CD8-positive, alpha-beta memory T cell (primary cell): ENCODE results near the gene ATL1. TPM values are rescaled to one million over a fixed set of nuclear protein-coding genes. Genes with fewer than 3 reads are reported as not detected.
"Not testable (repeated sequence)": the region's sequence is repeated elsewhere in the genome, so short reads cannot be mapped to it uniquely, and the experiment has no call there.

Source experiments
- CTCF ChIA-PET: fragments of 350-600 bp; sonication (Branson Sonifier 250); formaldehyde crosslinking; loops from one replicate; lab custom pipeline; 2021; ENCODE audit warnings: antibody characterized with exemption; lab: Charles Lee
- POLR2A ChIA-PET: fragments of 350-600 bp; sonication (Branson Sonifier 250); formaldehyde crosslinking; loops from one replicate; lab custom pipeline; 2021; ENCODE audit warnings: antibody characterized with exemption; lab: Charles Lee
- DNase-seq, 5 donors: peaks; one replicate each; pipeline versions ENCODE4 v3.0.0 to v3.0.0-alpha.2; 2020 to 2022; ENCODE audit warnings: mixed read lengths in 1 of 5
- H3K27ac ChIP-seq: one replicate; pipeline ENCODE4 v1.7.0; 2013; ENCODE audit warnings: low read depth, mild to moderate bottlenecking, low read length, moderate library complexity
- H3K27me3 ChIP-seq: 2 replicates; pipeline ENCODE4 v1.7.0; 2013; ENCODE audit warnings: low read length, mild to moderate bottlenecking; ENCODE audit not compliant: insufficient read depth, poor library complexity, severe bottlenecking
- H3K36me3 ChIP-seq: 2 replicates; pipeline ENCODE4 v1.7.0; 2013; ENCODE audit warnings: mild to moderate bottlenecking, low read length, moderate library complexity; ENCODE audit not compliant: insufficient read depth
- H3K4me1 ChIP-seq: 2 replicates; pipeline ENCODE4 v1.7.0; 2013; ENCODE audit warnings: mild to moderate bottlenecking, low read length, moderate library complexity; ENCODE audit not compliant: insufficient read depth
- H3K4me3 ChIP-seq: 2 replicates; pipeline ENCODE4 v1.7.0; 2013; ENCODE audit warnings: mild to moderate bottlenecking, low read length
- H3K9me3 ChIP-seq: 2 replicates; pipeline ENCODE4 v1.7.0; 2013; ENCODE audit warnings: mild to moderate bottlenecking, low read length
- H3K27ac Mint-ChIP-seq, 8 donors: one replicate each; pipeline ENCODE4 v1.8.0; 2020 to 2021; ENCODE audit warnings: mixed read lengths in 8 of 8, mild to moderate bottlenecking in 6 of 8, inconsistent platforms in 3 of 8, moderate library complexity in 3 of 8
- H3K27me3 Mint-ChIP-seq, 2 donors: one replicate each; pipeline ENCODE4 v1.8.0; 2020 to 2021; ENCODE audit warnings: mixed read lengths in 2 of 2, mild to moderate bottlenecking in 1 of 2, moderate library complexity in 1 of 2
- H3K36me3 Mint-ChIP-seq, 3 donors: one replicate each; pipeline ENCODE4 v1.8.0; 2020 to 2021; ENCODE audit warnings: mixed read lengths in 3 of 3, inconsistent platforms in 1 of 3, mild to moderate bottlenecking in 1 of 3
- H3K4me1 Mint-ChIP-seq, 3 donors: one replicate each; pipeline ENCODE4 v1.8.0; 2020 to 2021; ENCODE audit warnings: mixed read lengths in 3 of 3, inconsistent platforms in 1 of 3, mild to moderate bottlenecking in 1 of 3
- H3K4me3 Mint-ChIP-seq, 7 donors: one replicate each; pipeline ENCODE4 v1.8.0; 2020 to 2021; ENCODE audit warnings: mixed read lengths in 7 of 7, mild to moderate bottlenecking in 6 of 7, moderate library complexity in 4 of 7, inconsistent platforms in 2 of 7
- H3K9me3 Mint-ChIP-seq, 5 donors: one replicate each; pipeline ENCODE4 v1.8.0; 2020 to 2022; ENCODE audit warnings: mixed read lengths in 5 of 5, mild to moderate bottlenecking in 3 of 5, moderate library complexity in 2 of 5, inconsistent platforms in 1 of 5
- polyA plus RNA-seq: library from polyadenylated mRNA; unstranded; fragments of 300-500 nt; fragmentation: Illumina TruSeq; gene quantifications from one replicate; pipeline ENCODE4 v1.2.3, GENCODE V29; 2021
- total RNA-seq, 2 experiments: library from RNA; stranded (reverse); gene quantifications; one replicate each; pipeline ENCODE4 v1.2.3, GENCODE V29; 2021

ATL1 gene
- total and polyA plus RNA-seq, 3 experiments from 2014 or later = 0.81 to 2.4 (median 1.3) TPM

- Histone ChIP-seq H3K27ac (no peak overlapping the region), H3K4me3 (no peak overlapping the region), H3K9me3 (no peaks in the 10 kb centered on the region), H3K27me3 (no peaks in the 10 kb centered on the region), H3K36me3 (no peaks in the 10 kb centered on the region), H3K4me1 (no peaks in the 10 kb centered on the region)
- Mint-ChIP-seq H3K36me3 (peaks cover 8 to 19% (median 11%) of the 10 kb centered on the region in 3 donors), H3K27ac (no peak overlapping the region), H3K9me3 (no peaks in the 10 kb centered on the region), H3K4me3 (no peak overlapping the region), H3K27me3 (no peaks in the 10 kb centered on the region), H3K4me1 (peaks cover 0 to 29% (median 28%) of the 10 kb centered on the region in 3 donors)
- CTCF ChIA-PET = interaction anchor here (0.5 kb wide), 1 partner anchor 1070 kb away, joined by 3 read pairs; no protein-coding TSS in a partner anchor
- POLR2A ChIA-PET = no interaction called here
- DNase-seq = no peak
These were observed 99.5 kb downstream of the ATL1 start for GRCh38 chr14:50659327-50659974.

- H3K27me3 Mint-ChIP-seq, H3K36me3 ChIP-seq, H3K4me3 ChIP-seq, H3K27ac Mint-ChIP-seq, H3K9me3 Mint-ChIP-seq, H3K9me3 ChIP-seq, H3K4me3 Mint-ChIP-seq, H3K27ac ChIP-seq, H3K27me3 ChIP-seq, DNase-seq, CTCF ChIA-PET, POLR2A ChIA-PET: not testable (repeated sequence)
- H3K4me1 Mint-ChIP-seq = peaks cover 14 to 38% (median 31%) of the 10 kb centered on the region in 3 donors
- H3K4me1 ChIP-seq = peaks cover 13% of the 10 kb centered on the region
- peaks cover 8 to 26% (median 12%) of the 10 kb centered on the region in 3 donors for H3K36me3 Mint-ChIP-seq
These were observed 104.6 kb downstream of the ATL1 start for GRCh38 chr14:50664579-50664978.

- H3K9me3 ChIP-seq, H3K9me3 Mint-ChIP-seq, CTCF ChIA-PET, H3K27ac ChIP-seq, H3K36me3 ChIP-seq, H3K27me3 Mint-ChIP-seq, H3K27ac Mint-ChIP-seq, H3K4me3 Mint-ChIP-seq, H3K4me3 ChIP-seq, POLR2A ChIA-PET, H3K27me3 ChIP-seq, DNase-seq: not testable (repeated sequence)
- H3K4me1 ChIP-seq = peaks cover 13% of the 10 kb centered on the region
- Mint-ChIP-seq H3K4me1 (peaks cover 14 to 35% (median 26%) of the 10 kb centered on the region in 3 donors), H3K36me3 (peaks cover 8 to 25% (median 12%) of the 10 kb centered on the region in 3 donors)
These were observed 105.4 kb downstream of the ATL1 start for GRCh38 chr14:50665300-50665699.

- no peaks in the 10 kb centered on the region for H3K36me3 ChIP-seq
- H3K9me3 Mint-ChIP-seq = no peaks in the 10 kb centered on the region
- peaks cover 0 to 15% (median 7%) of the 10 kb centered on the region in 3 donors for H3K36me3 Mint-ChIP-seq
- no peaks in the 10 kb centered on the region for H3K27me3 Mint-ChIP-seq
- peaks cover 13% of the 10 kb centered on the region for H3K4me1 ChIP-seq
- H3K9me3 ChIP-seq = no peaks in the 10 kb centered on the region
- ChIA-PET CTCF (interaction anchor here (0.7 to 1.2 kb wide), 3 partner anchors 113 to 1329 kb away, joined by 3 to 6 read pairs (median 4); no protein-coding TSS in a partner anchor), POLR2A (interaction anchor here (0.6 to 0.7 kb wide), 2 partner anchors 119 to 540 kb away, joined by 3 to 7 read pairs; no protein-coding TSS in a partner anchor)
- H3K4me3 ChIP-seq = peak overlapping the region; percentile 33
- no peak overlapping the region for H3K4me3 Mint-ChIP-seq
- H3K27ac Mint-ChIP-seq = peak overlapping the region; percentile 54 to 92 (median 86)
- peak overlapping the region; percentile 34 for H3K27ac ChIP-seq
- peak in 4 of 5 donors; percentile 13 to 58 (median 52) for DNase-seq
- H3K4me1 Mint-ChIP-seq = peaks cover 14 to 26% (median 26%) of the 10 kb centered on the region in 3 donors
- no peaks in the 10 kb centered on the region for H3K27me3 ChIP-seq
These were observed 107.1 kb downstream of the ATL1 start for GRCh38 chr14:50666772-50667683.

GRCh38 chr14:50667684-50667995, 107.7 kb downstream of the ATL1 start:
- ChIA-PET POLR2A (no interaction called here), CTCF (no interaction called here)
- Histone ChIP-seq H3K27ac (peak overlapping the region; percentile 34), H3K36me3 (no peaks in the 10 kb centered on the region), H3K4me3 (peak overlapping the region; percentile 33), H3K27me3 (no peaks in the 10 kb centered on the region), H3K9me3 (no peaks in the 10 kb centered on the region), H3K4me1 (peaks cover 13% of the 10 kb centered on the region)
- no peaks in the 10 kb centered on the region for H3K27me3 Mint-ChIP-seq
- peaks cover 0 to 15% (median 7%) of the 10 kb centered on the region in 3 donors for H3K36me3 Mint-ChIP-seq
- DNase-seq = peak in 3 of 5 donors; percentile 24 to 60 (median 48)
- peaks cover 14 to 26% (median 26%) of the 10 kb centered on the region in 3 donors for H3K4me1 Mint-ChIP-seq
- no peaks in the 10 kb centered on the region for H3K9me3 Mint-ChIP-seq
- H3K4me3 Mint-ChIP-seq = no peak overlapping the region
- H3K27ac Mint-ChIP-seq = peak overlapping the region; percentile 54 to 92 (median 86)

- Histone ChIP-seq H3K27me3 (no peaks in the 10 kb centered on the region), H3K4me3 (peak within 1 kb of the TSS; percentile 71), H3K36me3 (no peaks in the 10 kb centered on the region), H3K4me1 (peaks cover 13% of the 10 kb centered on the region), H3K9me3 (no peaks in the 10 kb centered on the region), H3K27ac (peak within 1 kb of the TSS; percentile 34)
- Mint-ChIP-seq H3K36me3 (peaks cover 0 to 13% (median 5%) of the 10 kb centered on the region in 3 donors), H3K27ac (peak within 1 kb of the TSS; percentile 54 to 92 (median 86)), H3K9me3 (no peaks in the 10 kb centered on the region), H3K27me3 (no peaks in the 10 kb centered on the region), H3K4me1 (peaks cover 14 to 23% (median 22%) of the 10 kb centered on the region in 3 donors), H3K4me3 (no peak within 1 kb of the TSS)
- ChIA-PET POLR2A (no interaction called here), CTCF (no interaction called here)
- DNase-seq = peak; percentile 24 to 56 (median 31)
These were observed 108.3 kb downstream of the ATL1 start, which contains the start of gene SAV1 for GRCh38 chr14:50667996-50668825. Gene SAV1, minus strand, starts transcription at chr14:50668306. Its CDS starts 339 bp downstream, at chr14:50667967.

GRCh38 chr14:50668826-50669143, 108.8 kb downstream of the ATL1 start:
- ChIA-PET POLR2A (no interaction called here), CTCF (no interaction called here)
- no peaks in the 10 kb centered on the region for H3K27me3 Mint-ChIP-seq
- H3K27ac Mint-ChIP-seq = no peak overlapping the region
- Histone ChIP-seq H3K9me3 (no peaks in the 10 kb centered on the region), H3K36me3 (no peaks in the 10 kb centered on the region), H3K4me3 (peak overlapping the region; percentile 71), H3K27ac (no peak overlapping the region), H3K4me1 (peaks cover 13% of the 10 kb centered on the region), H3K27me3 (no peaks in the 10 kb centered on the region)
- H3K4me1 Mint-ChIP-seq = peaks cover 14 to 19% (median 19%) of the 10 kb centered on the region in 3 donors
- H3K4me3 Mint-ChIP-seq = no peak overlapping the region
- no peak for DNase-seq
- peaks cover 0 to 10% (median 3%) of the 10 kb centered on the region in 3 donors for H3K36me3 Mint-ChIP-seq
- no peaks in the 10 kb centered on the region for H3K9me3 Mint-ChIP-seq
